Stimulated activated CD4-positive, alpha-beta T cell treated with anti-CD3 and anti-CD28 coated beads, Interleukin-1b, Interleukin-23, amount 100 ng/mL, for 24 hours (primary cell): Measurements from ENCODE around the gene GADD45GIP1.

Experiments used
- DNase-seq, 4 experiments: peaks; one replicate each; pipeline ENCODE4 v3.0.0-alpha.2; 2020; ENCODE audit warnings: low read depth in 4 of 4, low spot score in 1 of 4

GADD45GIP1 gene

DNA sequence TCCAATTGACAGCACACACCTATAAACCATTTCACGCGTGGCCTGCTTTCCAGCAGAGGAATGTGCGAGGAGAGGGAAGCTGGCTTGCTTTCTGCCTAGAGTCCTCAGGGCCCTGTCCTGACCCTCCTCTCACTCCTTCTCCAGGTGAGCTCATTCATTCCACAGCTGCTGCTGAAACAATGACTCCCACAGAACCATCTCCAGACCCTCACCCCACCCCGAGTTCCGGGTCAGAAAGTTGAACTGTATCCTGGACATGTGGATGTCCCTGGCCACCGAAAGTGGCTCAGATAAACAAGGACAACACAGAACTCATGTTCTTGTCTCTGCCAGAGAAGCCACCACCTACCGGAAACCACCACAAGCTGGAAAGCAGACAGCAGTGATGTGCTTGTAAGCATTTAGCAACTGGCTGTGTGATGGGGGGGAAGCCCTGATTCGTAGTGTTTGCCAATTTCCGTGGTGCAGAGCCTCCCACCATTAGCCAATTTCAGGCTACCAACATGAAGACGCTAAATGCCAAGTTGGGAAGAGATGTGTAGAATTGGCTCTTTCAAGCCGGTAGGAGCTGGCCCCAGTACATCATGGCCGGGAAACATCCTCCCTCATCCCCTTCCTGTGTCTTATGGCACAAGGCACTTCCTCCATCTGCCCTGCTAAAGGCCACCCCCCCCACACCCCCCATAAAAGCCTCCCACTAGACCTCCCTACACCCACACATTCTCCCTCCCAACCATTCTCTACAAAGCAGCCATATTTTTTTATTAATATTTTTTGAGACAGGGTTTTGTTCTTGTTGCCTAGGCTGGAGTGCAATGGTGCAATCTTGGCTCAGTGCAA lies 43.0 kb downstream of the GADD45GIP1 start:
- DNase-seq: peak in 1 of 4 experiments; percentile 18

DNA sequence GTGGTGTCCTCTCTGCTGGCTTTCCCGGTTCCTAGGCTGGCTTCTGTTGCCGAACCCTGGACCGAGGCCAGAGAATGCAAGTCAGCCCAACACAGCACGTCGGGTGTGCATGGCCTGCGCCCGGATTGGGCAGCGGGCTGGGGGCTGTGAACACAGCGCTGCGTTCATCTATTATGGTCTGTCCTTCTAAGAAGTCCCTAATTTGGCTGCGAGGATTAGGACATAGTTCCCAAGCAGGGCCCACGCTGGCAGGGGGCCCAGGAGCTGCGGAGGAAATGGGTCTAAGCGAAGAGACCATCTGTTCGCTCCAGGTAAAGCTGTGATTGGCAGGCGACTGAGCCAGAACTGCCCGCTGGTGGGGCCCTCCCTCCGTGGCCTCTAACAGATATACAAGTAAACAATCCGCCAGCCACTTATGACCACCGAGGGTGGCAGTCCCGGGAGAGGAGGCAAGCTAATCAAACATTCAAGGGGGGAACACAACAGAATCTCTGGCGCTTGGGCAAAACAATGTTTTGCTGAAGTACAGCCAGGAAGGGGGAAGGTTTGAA lies 43.9 kb downstream of the GADD45GIP1 start:
- DNase-seq: no peak

DNA sequence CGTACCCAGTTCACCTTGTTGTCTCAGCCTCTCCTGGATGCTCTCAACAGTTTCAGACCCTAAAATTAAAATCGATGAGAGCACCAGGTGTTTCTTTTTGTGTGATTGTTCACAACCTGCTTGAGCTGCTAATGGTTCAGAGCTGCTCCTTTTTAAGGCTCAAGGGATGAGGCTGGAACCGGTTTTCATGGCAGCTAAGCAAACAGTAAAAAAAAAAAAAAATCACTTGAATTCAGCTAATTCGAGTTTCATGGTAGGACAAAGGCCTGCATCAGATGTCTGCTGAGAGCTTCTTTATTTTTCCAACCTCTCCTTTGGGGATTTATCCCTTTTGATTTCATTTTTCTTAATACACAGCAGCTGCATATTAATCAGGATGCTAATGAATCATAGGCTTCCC lies 44.5 kb downstream of the GADD45GIP1 start:
- no peak for DNase-seq

DNA sequence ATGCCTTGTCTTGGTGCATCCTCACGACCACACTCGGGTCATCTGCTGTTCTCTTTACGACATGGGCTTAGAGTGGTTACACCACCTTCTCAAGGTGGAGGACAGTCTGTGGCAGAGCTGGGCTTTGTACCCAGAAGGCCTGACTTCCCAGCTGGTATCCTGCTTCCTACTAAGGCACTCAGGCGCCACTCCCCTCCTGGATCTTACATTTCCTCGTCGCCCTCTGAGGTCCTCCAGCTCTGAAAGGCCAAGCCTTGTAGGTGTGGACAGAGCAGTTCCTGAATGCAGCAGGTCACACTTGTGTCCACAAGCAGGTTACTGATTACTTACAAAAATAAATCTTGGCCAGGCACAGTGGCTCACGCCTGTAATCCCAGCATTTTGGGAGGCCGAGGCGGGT lies 49.9 kb downstream of the GADD45GIP1 start:
- DNase-seq: no peak
